ENCODE results near the gene SYTL1.

DNA sequence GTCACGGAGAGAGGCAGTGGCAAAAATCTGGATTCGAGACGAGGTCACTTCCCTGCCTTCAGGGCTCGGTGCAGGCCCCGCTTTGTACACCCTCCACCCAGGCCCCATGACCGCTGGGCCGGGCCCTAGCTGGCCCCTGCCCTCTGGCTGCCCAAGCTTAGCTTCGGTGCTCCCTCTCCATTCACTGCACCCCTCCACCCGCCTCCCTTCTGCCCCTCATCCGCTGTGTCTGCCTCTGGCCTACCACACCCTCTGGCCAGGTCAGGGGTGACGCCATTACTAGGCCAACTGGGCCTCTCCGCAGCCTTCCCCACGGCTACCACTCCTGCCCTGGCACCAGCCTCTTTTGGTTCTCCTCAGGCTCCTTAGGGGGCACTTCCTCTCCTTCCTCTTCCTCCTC lies 41.8 kb downstream of the SYTL1 start:
- TF ChIP-seq POLR2AphosphoS5 (IDR thresholded peaks at IDR 0.05): no peak
- TF ChIP-seq EZH2 (IDR thresholded peaks at IDR 0.05; ENCODE audit: borderline replicate concordance, insufficient read depth, low read length, poor library complexity, severe bottlenecking): no peak
- TF ChIP-seq TAF1 (IDR thresholded peaks at IDR 0.05; ENCODE audit: low read depth): no peak
- TF ChIP-seq, protein P1, sequence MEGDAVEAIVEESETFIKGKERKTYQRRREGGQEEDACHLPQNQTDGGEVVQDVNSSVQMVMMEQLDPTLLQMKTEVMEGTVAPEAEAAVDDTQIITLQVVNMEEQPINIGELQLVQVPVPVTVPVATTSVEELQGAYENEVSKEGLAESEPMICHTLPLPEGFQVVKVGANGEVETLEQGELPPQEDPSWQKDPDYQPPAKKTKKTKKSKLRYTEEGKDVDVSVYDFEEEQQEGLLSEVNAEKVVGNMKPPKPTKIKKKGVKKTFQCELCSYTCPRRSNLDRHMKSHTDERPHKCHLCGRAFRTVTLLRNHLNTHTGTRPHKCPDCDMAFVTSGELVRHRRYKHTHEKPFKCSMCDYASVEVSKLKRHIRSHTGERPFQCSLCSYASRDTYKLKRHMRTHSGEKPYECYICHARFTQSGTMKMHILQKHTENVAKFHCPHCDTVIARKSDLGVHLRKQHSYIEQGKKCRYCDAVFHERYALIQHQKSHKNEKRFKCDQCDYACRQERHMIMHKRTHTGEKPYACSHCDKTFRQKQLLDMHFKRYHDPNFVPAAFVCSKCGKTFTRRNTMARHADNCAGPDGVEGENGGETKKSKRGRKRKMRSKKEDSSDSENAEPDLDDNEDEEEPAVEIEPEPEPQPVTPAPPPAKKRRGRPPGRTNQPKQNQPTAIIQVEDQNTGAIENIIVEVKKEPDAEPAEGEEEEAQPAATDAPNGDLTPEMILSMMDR (IDR thresholded peaks at IDR 0.05; ENCODE audit: poor library complexity, severe bottlenecking): no peak
- no peak for TF ChIP-seq SMC3 (conservative IDR thresholded peaks at IDR 0.05; ENCODE audit: poor library complexity)

Measured in neural cell (in vitro differentiated cells).